GM18498 (cell line): Measurements from ENCODE around the gene SYNPO2.

Experiments used
- ATAC-seq: cut with Tn5 transposase; IDR thresholded peaks from one replicate; pipeline ENCODE4 v1.9.1; 2021; ENCODE audit warnings: mild to moderate bottlenecking, moderate library complexity; ENCODE audit not compliant: unreplicated experiment

SYNPO2 gene

DNA sequence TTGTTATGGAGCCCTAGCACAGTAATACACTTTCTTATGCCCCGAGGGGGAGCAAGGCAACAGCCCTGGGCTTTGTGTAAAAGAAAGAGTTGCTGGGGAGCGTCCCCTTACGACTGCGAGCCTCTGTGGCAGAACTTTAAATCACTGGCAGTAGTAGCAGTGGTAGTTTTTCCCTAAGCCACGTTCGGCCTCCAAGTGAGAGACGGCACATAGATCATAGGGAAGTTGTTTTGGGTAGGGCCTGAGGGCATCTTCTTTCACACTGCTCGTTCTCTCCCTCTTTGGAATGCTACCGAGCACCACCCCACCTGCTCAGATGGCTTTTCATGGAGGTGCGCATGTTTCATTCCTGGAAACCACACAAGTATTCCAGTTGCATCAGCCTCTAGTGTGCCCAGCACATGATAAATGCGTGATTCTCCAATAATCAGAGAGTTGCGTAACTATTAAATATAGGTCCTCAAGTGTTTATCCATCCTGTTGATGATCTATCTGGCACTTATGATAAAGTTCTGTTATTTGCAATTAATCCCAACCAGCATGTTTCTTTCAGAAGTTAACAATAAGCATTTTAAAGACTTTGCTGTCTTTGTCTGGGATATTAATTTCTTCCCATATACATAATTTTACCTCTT, 7.0 kb upstream of the SYNPO2 start:
- ATAC-seq = no peak

DNA sequence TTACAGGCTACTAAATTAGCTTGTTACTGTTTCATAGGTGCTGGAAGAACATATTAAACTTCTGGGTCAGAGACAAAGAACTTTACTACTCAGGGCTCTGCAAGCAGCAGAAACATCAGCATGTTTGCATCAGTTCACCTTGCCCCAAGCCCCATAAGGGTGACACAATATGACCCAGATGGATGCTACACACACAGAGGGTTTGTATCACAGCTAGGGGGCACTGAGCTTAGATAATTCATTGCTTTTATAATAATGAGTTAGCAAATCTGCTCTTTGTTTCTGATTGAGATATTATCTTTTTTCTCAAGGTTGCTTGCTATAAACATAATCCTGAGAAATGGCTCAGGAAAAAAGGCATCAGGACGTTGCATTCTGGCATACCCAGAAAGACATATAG, 4.8 kb upstream of the SYNPO2 start:
- ATAC-seq = no peak

DNA sequence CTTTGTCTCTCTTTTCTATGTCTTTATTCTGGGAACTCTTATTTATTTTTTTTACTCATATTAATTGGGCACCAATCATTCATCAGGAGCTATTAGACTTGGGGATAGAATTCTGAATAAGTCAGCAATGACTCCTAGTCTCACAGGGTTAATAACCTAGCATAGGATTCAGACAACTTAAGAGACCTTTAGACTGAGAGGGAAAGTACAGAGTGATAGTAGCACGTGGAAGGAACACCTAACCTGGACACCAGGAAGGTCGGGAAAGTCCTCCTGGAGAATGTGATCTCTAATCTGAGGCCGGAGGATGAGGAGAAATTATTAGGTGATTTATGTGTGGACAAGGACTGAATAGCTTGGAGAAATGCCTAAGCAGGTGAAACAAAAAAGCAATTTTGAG, 3.9 kb upstream of the SYNPO2 start:
- no peak for ATAC-seq

DNA sequence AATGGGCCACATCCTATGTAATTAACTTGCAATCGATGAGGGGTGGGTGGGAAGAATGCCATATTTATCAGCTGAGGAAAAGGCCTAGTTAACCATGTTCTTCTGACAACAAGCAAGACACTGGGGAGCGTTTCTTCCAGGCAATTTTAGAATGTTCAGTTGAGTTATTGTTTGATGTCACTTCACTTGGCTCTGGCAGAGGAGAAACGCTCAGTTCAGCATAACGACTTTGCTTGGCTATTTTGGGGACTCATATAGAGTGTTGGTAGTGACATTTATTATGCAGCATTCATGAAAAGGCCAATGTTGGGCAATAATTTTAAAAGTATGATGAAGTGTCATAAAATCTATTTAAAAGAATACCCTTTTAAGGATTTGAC, 648 bp downstream of the SYNPO2 start:
- no peak for ATAC-seq

DNA sequence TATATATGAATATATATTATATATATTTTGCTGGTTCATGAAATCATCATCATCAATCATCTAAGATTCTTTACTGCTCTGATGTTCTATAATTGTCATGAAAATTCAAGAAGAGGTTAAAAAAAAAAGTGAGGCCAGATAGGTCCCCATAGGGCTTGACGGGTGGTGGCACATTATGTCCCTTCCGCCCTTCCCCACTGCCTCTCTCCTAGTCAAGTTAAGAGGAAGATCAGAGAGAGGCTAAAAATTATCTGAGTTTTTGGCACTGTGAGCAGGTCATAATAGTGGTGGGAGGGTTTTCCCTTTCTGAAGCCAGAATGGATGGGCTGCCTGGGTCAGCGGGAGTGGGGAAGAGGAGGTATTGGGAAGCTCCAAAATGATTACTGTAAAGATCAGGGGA, 5.4 kb downstream of the SYNPO2 start:
- ATAC-seq = no peak

DNA sequence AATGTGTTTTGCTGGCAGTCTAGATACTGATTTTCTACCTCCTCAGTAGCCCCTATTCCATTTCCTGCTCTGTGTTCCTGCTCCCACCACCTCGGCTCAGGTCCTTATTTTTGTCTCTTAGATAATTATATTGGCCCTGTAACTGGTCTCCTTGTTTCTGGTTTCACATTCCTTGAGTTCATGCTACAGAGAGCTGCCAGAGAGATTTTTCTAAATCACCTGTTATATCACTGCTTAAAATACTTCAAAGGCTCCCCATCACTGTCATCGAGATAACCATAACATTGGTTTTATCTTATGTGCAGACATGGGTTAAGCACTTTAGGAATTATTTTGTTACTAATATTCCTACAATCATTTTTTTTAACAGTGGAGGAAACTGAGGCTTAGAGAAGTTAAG, 9.6 kb downstream of the SYNPO2 start:
- no peak for ATAC-seq

DNA sequence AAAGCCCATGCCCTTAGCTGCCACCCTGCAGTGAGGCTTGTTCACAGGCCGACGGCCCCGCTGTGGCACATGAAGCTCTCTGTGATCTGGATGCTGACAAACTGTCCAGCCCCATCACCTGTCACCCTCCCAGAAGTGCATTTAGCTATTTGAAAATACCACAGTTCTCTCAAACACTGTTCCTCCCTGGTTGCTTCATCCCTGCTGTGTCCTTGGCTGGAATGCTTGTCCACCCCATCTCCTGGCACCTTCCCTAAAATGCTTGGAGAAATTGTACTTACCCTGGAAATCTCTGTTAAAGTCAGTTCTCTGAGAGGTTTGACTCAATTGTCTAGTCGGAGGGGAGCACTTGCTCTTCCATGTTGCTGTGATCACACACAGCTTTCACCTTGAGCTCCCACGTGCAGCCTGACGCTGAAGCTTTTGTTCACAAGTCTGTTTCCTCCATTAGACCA, 10.1 kb downstream of the SYNPO2 start:
- no peak for ATAC-seq

DNA sequence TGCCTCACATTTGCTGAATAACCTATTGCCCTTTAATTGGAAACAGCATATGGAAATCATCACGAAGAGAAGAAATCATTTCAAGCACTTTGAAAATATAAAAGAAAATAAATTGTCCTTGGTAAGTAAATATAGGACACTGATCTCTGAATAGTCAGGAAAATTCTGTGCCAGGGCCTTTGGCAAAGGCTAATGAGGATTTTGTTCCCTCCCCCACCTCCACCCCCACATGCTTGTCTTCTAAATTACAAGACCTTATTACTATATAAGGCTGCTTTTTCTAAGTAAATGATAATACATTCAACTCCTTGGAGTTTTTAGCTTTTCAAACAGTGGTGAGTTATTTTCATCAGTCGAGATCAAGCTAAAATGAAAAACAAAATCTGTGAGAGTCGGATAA, 15.8 kb downstream of the SYNPO2 start:
- ATAC-seq = no peak

DNA sequence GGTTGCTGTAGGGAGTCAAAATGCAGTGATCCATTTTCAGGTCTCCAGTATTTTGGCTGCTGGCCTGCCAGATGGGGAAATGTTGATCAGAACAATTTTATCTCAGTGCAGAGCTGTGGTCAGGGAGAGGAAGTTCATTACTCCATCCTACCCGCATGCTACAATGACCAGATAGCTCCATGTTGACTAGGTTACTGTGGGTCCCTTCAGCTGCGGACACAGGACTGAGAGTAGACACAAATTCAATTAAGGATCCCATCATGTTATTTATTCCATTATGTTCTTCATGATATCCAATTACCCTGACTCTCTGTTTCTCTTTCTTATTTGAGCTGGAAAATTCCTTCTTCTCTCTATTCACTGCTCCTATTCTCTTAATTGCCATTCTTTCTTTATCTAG, 16.3 kb downstream of the SYNPO2 start:
- no peak for ATAC-seq

DNA sequence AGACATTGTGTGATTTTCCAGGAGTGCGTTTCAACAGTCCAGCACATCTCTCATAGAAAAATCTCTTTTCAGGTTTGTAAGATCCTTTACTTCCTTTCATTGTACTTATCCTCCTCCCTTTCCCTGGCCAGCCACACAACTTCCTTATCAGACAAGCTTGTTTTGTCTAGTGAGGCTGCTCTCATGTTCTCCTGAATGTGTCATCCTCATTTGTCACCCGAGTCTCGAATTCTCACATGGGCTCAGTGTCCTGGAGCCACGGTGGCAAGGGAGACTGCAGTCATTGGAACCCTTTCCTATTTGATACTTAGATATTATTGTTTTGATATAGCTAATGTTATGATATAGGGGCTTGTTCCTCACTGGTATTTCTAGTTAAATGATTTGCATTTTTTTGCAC, 16.9 kb downstream of the SYNPO2 start:
- ATAC-seq = no peak

DNA sequence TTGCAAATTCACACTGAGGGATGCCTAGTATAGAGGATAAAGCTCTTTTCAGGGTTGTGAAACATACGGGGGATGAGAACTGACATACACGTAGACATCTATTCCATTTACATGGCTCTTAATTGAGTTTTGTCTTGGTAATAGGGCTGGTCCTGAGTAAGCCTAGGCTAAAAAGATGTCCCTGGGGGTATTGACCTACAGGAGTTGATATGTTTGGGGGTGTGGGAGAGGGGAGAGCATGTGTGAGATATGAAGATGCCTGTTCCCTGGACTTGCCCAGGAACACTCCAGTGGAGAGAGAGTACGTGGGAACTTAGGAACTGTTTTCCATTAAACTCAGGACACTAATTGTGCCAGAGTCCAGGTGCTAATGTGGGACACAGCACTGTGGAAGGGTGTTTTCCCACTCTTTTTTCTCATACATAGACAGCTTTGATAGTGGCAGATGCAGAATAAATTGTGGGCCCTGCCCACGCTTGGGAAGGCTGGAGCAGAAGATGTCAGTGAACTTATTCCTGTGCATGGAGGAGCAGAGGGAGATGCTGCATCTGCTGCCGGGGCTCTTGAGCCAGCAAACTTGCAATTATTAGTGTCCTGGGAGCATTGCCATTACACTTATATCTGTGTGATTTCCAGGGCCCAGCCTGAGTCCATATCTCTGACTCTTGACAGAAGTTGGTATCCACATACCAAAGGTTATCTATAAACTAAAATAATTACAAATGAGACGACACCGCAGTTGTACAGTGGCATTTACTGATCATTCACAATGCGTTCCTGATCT, 20.7 kb downstream of the SYNPO2 start:
- ATAC-seq = no peak

DNA sequence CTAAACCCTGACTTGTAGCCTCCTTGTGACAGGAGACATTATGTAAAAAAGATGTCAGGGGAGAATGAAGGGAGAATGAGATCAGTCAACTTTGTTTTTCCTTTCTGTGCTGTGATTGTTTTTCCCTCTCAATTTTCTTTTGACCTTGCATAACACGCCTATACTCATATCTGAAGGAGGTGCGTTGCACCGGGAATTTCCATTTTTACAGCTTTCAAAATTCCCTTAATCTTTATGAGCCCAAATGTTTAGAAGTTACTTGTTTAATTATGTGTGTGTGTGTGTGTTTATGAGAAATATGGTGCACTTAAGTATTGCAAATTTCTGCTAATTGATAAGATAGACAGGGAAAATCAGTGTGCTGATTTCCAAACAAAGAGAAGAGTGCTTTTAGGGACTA, 21.6 kb downstream of the SYNPO2 start:
- ATAC-seq = no peak

DNA sequence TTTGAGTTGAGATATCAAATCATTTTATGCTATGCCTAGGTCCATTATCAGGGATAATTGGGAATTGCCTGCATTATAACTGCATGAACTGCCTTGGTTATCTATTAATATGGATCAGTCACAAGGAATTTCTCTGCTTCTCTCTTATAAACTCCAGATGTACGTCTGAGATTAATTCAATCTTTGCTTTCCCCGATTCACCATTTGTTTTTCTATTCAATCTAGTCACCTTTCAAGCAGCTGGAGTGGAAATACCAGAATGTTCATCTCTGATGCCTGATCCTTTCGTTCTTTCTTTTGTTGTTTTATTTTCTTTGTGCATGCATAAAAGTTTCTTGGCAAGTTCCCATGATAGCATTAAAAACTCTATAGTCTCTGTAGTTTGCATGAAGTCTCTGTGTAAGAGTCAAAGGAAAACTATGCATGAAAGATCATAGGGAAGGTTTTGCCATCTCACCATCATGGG, 22.6 kb downstream of the SYNPO2 start:
- no peak for ATAC-seq

DNA sequence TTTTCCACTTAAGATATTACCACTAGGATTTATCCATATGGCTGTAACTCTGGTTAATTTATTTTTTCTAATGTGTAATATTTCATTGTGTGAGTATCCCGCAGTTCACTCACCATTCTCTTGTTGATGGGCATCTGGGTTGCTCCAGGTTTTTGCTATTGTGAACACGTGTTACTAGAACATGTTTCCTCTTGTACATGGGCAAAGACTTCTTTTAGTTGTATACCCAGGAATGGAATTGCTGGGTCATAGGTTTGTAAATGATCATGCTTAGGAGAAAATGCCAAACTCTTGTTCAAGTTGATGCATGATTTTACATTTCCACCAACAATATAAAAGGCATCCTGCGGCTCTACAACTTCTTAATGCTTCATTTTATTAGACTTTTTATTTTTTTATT, 26.8 kb downstream of the SYNPO2 start:
- no peak for ATAC-seq

DNA sequence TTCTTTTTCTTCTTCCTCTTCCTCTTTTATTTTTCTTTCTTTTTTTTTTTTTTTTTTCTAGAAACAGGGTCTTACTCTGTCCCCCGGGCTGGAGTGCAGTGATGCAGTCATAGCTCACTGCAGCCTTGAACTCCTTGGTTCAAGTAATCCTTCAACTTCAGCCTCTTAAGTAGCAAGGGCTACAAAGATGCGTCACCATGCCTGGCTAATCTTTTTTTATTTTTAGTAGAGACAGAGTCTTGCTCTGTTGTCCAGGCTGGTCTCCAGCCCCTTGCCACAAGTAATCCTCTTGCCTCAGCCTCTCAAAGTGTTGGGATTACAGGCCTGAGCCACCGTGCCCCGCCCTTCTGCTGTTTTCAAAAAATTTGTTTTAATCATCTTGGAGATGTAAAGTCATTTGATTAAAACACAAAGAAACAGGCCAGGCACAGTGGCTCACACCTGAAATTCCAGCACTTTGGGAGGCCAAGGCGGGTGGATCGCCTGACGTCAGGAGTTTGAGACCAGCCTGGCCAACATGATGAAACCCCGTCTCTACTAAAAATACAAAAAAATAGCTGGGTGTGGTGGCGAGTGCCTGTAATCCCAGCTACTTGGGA, 28.1 kb downstream of the SYNPO2 start:
- no peak for ATAC-seq

DNA sequence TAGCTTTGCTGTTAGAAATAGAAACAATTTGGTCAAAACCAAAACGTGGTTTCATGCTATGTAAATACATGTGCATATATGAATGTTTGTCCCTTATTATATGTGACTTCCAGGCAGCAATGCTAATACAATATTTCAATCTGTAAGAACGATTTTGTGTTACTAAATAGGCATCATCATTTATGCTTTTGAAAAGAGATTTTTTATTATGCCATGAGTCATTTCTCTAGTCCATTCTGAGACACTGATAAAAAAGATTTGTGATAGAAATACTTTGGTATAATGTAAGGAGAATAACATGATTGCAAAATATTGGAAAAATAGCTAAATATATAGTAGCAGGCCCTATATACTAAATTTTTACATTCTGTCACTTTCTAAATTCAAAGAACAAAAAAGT, 28.9 kb downstream of the SYNPO2 start:
- no peak for ATAC-seq

DNA sequence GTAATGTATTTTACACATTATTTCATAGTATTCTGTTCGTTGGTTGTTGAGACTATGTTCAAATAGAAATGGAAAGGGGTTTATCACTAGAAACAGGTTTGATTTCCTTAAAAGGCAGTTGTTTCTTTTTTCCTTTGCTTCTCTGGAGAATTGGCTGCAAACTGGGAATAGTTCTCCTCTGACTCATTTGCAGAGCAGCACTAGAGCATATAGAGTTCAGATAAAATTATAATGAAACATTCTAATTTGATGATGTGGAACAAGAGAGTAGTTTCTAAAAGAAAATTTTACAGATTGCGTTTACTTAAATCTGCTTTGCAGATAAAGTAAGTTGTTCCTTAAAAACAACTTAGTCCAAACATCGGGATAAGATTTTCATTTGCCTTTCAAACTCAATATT, 29.7 kb downstream of the SYNPO2 start:
- no peak for ATAC-seq

DNA sequence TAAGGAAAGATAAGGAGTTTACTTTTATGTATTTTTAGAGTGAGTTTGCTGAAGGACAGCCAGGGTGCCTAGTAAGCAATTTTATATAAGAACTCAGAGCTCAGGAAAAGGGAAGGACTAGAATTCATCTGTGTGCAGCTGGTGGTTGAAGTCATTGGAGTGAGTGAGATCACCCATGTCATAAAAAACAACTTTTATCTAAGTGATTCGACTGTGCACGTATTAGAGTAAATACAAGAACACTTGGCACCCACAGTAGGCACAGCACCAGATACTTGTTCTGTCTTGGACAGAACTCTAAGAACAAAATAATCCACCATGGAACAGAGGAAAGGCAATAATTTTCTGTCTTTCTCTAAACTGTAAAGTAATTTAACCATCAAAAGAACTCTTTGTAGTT, 31.6 kb downstream of the SYNPO2 start:
- ATAC-seq = no peak

DNA sequence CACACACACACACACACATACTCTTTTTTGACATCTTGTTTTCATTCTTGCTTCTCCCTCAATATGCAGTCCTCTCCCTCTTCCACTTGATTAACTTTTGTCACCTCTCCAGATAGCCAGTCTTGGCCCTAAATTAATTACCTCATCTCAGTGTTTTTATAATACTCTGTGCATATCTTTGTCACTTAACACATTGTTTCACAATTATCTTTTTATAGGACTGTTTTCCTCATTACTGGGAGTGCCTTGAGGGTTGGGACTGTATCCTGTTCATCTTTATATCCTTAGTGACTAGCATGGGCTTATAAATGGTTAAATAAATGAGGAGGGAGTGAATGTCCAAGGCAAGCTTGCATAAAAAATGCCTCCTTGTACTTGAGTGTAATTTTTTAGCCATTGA, 33.1 kb downstream of the SYNPO2 start:
- no peak for ATAC-seq

DNA sequence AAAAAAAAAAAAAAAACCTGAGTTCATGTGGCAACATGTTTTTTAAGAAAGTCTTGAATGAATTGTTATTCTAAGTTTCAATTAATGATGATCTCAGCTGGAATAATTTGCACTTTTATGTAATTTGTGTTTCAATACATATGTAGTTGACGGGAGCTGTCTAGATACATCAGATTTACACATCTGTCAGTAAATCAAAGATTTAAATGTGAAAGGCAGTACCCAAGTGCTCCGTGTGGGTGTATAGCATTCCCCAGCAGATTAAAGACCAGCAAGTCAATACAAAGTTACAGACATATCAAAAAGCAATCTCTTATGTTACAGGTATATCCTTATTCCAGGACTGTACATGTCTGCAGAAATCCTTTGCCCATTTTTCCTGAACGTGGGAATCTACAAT, 35.2 kb downstream of the SYNPO2 start:
- ATAC-seq = no peak

DNA sequence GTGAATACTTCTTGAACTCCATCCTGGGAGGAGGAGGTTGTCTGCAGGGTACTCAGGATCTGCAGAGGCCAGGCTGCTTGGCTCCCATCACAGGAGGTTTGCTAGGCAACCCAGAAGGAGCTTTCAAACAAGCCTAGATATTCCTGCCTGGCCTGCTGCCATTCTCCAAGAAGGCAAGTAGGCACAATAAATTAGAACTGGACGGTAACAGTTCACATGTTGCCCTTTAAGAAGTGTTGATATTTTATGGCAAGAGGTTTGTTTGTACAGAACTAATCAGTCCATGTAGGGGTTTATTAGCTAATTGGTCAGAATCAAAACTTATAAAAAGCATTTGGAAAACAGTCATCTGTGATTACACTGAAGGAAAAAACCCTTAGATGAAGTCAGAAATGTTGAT, 39.3 kb downstream of the SYNPO2 start:
- ATAC-seq = no peak

DNA sequence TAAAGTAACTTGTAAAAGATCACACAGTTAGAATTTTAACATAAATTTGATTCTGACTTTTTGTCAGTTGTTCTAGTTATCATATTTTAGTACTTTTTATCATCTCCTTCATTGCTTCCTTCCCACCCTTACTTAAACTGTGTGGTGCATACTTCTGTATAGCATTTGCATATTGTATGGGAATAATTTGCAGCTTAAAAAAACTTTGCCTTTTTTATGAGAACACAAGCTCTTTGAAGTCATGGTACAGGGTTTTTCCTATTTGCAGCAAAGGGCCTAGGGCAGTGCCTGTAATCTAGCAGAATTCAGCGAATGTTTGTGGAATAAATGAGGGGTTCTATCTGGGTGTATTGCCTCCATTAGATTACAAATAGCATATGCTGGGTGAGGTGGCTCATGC, 41.6 kb downstream of the SYNPO2 start:
- no peak for ATAC-seq
